Heart left ventricle (tissue), 13 donors: Measurements from ENCODE around the gene TMEM223.

Experiments used
- CTCF ChIP-seq, 12 donors: fragments of 200-600 bp; sonication (generic) in 4 of 12; IDR thresholded peaks; one replicate each; pipeline versions ENCODE4 v1.5.0 to v1.8.0; 2018 to 2022; ENCODE audit warnings: antibody characterized with exemption in 12 of 12, mild to moderate bottlenecking in 5 of 12
- POLR2A ChIP-seq, 2 donors: fragments of 450-650 bp; IDR thresholded peaks; one replicate each; pipeline ENCODE4 v1.6.1; 2017; ENCODE audit warnings: antibody characterized with exemption in 2 of 2, mild to moderate bottlenecking in 2 of 2, moderate library complexity in 2 of 2
- donor health status: ischemic (EF 13 %, LVEDD 7.1; RV severe dilation, severe dysfunction).
- donor health status: DM: no; HTN: yes; CAD: no.
- donor health status: DM: no; HTN: no; CAD: no.
- donor health status: ischemic (EF 25% LVEDD 6.9; RV normal size, moderate dysfunction).
- donor health status: ischemic (EF 25% LVEDD 5.7; RV mildly dilated, moderate dysfunction).
- donor health status: ischemic (EF 35%, LVEDD 5.7; RV mildly dilated, moderate dysfunction).
- donor health status: nonischemic (EF 11% LVEDD 7.7; RV severe dilation, severe dysfunction).
- donor health status: DM: yes; HTN: yes; CAD: no.
- donor health status: PGD.
- donor health status: ischemic (EF 29% LVEDD 5.4; RV normal size, mild dysfunction).
- donor health status: nonischemic (EF 23%, LVEDD 6.1; RV moderate dilation, normal function).

- TF ChIP-seq CTCF (IDR thresholded peaks at IDR 0.05) = no peak
- no peak for TF ChIP-seq POLR2A (IDR thresholded peaks at IDR 0.05)
These were observed 33.7 kb downstream of the TMEM223 start for GRCh38 chr11:62757846-62758788.
